Left ventricle myocardium inferior (tissue), 1 donor: ENCODE results near the gene ADCK2. TPM values are rescaled to one million over a fixed set of nuclear protein-coding genes. Genes with fewer than 3 reads are reported as not detected.
"Not testable (repeated sequence)": the region's sequence is repeated elsewhere in the genome, so short reads cannot be mapped to it uniquely, and the experiment has no call there.

Source experiments
- DNase-seq: peaks from one replicate; pipeline ENCODE4 v3.0.0-alpha.2; 2020
- H3K27ac ChIP-seq: fragments of 200-600 bp; replicated peaks from 2 replicates; pipeline ENCODE4 v1.8.0; 2021
- H3K27me3 ChIP-seq: fragments of 200-600 bp; 2 replicates; pipeline ENCODE4 v1.8.0; 2021; ENCODE audit warnings: low read depth
- H3K36me3 ChIP-seq: fragments of 200-600 bp; 2 replicates; pipeline ENCODE4 v1.8.0; 2021
- H3K4me1 ChIP-seq: fragments of 200-600 bp; 2 replicates; pipeline ENCODE4 v1.8.0; 2021
- H3K4me3 ChIP-seq: fragments of 200-600 bp; 2 replicates; pipeline ENCODE4 v1.8.0; 2021; ENCODE audit warnings: mild to moderate bottlenecking, moderate library complexity
- H3K9me3 ChIP-seq: fragments of 200-600 bp; replicated peaks from 2 replicates; pipeline ENCODE4 v1.8.0; 2021
- intact Hi-C: fragments of 100-400 bp; cut with micrococcal nuclease; formaldehyde crosslinking; loops from one replicate; pipeline ENCODE4 v1.11.0; 2022
- total RNA-seq: library from RNA; stranded (reverse); fragmentation: NEBNext Ultra II Directional; extraction: Animal tissue kit (Norgen Biotek cat#: 25700); gene quantifications from one replicate; pipeline ENCODE4 v1.2.1, GENCODE V29; 2021
- TF ChIP-seq, protein P1 (sequence below): fragments of 200-600 bp; IDR thresholded peaks from 2 replicates; pipeline ENCODE4 v1.8.0; 2021; ENCODE audit warnings: antibody characterized with exemption, mild to moderate bottlenecking, borderline replicate concordance
- donor health status: DM: no; HTN: yes; CAD: no; lungs with severe emphysema.

Gene ADCK2
- total RNA-seq, 1 donor from 2014 or later, result 8.5 TPM

DNA sequence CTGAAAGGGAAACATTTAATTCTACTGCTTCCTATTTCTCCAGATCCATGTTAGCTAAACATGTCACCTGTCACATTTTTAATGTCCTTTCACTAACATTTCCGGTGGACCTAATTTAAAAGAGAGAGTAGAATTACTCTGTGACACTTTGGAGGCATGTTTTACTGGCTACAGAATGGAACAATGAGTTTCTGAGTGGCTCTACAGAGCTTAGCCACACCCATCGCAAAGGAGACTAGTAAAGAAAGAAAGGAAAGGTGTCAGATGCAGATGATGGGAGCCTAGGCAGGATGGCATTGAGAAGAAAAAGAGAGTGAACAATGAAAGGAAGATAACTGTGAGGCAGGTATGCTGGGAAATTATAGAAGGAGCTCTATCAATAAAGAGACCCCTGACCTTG is 59.7 kb downstream of the ADCK2 start:
- DNase-seq, result no peak
- no peaks in the 10 kb centered on the region for H3K9me3 ChIP-seq
- no peaks in the 10 kb centered on the region for H3K27me3 ChIP-seq
- intact Hi-C loops, result no loop called here
- H3K4me1 ChIP-seq, result no peaks in the 10 kb centered on the region
- H3K27ac ChIP-seq, result no peak overlapping the region
- peaks cover 19% of the 10 kb centered on the region for H3K36me3 ChIP-seq
- TF ChIP-seq, protein P1, sequence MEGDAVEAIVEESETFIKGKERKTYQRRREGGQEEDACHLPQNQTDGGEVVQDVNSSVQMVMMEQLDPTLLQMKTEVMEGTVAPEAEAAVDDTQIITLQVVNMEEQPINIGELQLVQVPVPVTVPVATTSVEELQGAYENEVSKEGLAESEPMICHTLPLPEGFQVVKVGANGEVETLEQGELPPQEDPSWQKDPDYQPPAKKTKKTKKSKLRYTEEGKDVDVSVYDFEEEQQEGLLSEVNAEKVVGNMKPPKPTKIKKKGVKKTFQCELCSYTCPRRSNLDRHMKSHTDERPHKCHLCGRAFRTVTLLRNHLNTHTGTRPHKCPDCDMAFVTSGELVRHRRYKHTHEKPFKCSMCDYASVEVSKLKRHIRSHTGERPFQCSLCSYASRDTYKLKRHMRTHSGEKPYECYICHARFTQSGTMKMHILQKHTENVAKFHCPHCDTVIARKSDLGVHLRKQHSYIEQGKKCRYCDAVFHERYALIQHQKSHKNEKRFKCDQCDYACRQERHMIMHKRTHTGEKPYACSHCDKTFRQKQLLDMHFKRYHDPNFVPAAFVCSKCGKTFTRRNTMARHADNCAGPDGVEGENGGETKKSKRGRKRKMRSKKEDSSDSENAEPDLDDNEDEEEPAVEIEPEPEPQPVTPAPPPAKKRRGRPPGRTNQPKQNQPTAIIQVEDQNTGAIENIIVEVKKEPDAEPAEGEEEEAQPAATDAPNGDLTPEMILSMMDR, result no peak
- H3K4me3 ChIP-seq, result no peak overlapping the region

- DNase-seq, result no peak
- TF ChIP-seq, protein P1, result no peak
- intact Hi-C loops, result no loop called here
- Histone ChIP-seq H3K27me3 (no peaks in the 10 kb centered on the region), H3K4me1 (no peaks in the 10 kb centered on the region), H3K4me3 (no peak overlapping the region), H3K36me3 (peaks cover 34% of the 10 kb centered on the region), H3K9me3 (no peaks in the 10 kb centered on the region), H3K27ac (no peak overlapping the region)
These were observed 61.4 kb downstream of the ADCK2 start for GRCh38 chr7:140734096-140734495.

GRCh38 chr7:140734729-140735128 is 62.0 kb downstream of the ADCK2 start:
- Histone ChIP-seq H3K4me1 (no peaks in the 10 kb centered on the region), H3K27me3 (no peaks in the 10 kb centered on the region), H3K27ac (no peak overlapping the region), H3K4me3 (no peak overlapping the region), H3K9me3 (no peaks in the 10 kb centered on the region), H3K36me3 (peaks cover 36% of the 10 kb centered on the region)
- DNase-seq, result no peak
- TF ChIP-seq, protein P1, result no peak
- intact Hi-C loops, result no loop called here

GRCh38 chr7:140738280-140738679 is 65.5 kb downstream of the ADCK2 start:
- Histone ChIP-seq H3K4me1 (no peaks in the 10 kb centered on the region), H3K9me3 (no peaks in the 10 kb centered on the region), H3K27ac (no peak overlapping the region), H3K36me3 (peaks cover 29% of the 10 kb centered on the region), H3K4me3 (no peak overlapping the region), H3K27me3 (no peaks in the 10 kb centered on the region)
- no peak for DNase-seq
- intact Hi-C loops, result no loop called here
- TF ChIP-seq, protein P1, result no peak

DNA sequence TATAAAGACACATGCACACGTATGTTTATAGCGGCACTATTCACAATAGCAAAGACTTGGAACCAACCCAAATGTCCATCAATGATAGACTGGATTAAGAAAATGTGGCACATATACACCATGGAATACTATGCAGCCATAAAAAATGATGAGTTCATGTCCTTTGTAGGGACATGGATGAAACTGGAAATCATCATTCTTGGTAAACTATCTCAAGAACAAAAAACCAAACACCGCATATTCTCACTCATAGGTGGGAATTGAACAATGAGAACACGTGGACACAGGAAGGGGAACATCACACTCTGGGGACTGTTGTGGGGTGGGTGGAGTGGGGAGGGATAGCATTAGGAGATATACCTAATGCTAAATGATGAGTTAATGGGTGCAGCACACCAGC is 70.5 kb downstream of the ADCK2 start:
- H3K27ac ChIP-seq, result not testable (repeated sequence)
- H3K4me1 ChIP-seq, result peaks cover 10% of the 10 kb centered on the region

GRCh38 chr7:140744005-140744404 is 71.3 kb downstream of the ADCK2 start:
- Histone ChIP-seq H3K9me3 (no peaks in the 10 kb centered on the region), H3K27me3 (no peaks in the 10 kb centered on the region), H3K4me1 (peaks cover 10% of the 10 kb centered on the region), H3K27ac (no peak overlapping the region), H3K36me3 (peaks cover 37% of the 10 kb centered on the region), H3K4me3 (no peak overlapping the region)
- DNase-seq, result no peak
- TF ChIP-seq, protein P1, result no peak
- intact Hi-C loops, result no loop called here

More for the DNA sequence above, 70.5 kb downstream of the ADCK2 start:
- H3K4me3 ChIP-seq, H3K27me3 ChIP-seq, DNase-seq, intact Hi-C loops, H3K9me3 ChIP-seq: not testable (repeated sequence)
- H3K36me3 ChIP-seq, result peaks cover 37% of the 10 kb centered on the region

Other genes starting within 250 kb of the ADCK2 start
- 90.0 TPM for gene MKRN1, start 193.4 kb upstream of the ADCK2 start, total RNA-seq
- 10.8 TPM for gene DENND2A, start 32.1 kb upstream of the ADCK2 start, total RNA-seq
- gene NDUFB2, start 23.8 kb downstream of the ADCK2 start, total RNA-seq, result 682 TPM